HUES48 (cell line): ENCODE data around the gene OR2AG1.

Experiments used
- H3K27ac ChIP-seq: one replicate; pipeline ENCODE4 v1.7.0; 2013; ENCODE audit warnings: low read depth, low read length, inconsistent platforms
- H3K27me3 ChIP-seq: 2 replicates; pipeline ENCODE4 v1.6.1; 2013; ENCODE audit warnings: mild to moderate bottlenecking, low read length; ENCODE audit not compliant: control insufficient read depth, insufficient read depth
- H3K36me3 ChIP-seq: 2 replicates; pipeline ENCODE4 v1.6.1; 2013; ENCODE audit warnings: low read length; ENCODE audit not compliant: control insufficient read depth, insufficient read depth
- H3K4me1 ChIP-seq: 2 replicates; pipeline ENCODE4 v1.6.1; 2013; ENCODE audit warnings: mild to moderate bottlenecking, low read length; ENCODE audit not compliant: control insufficient read depth, insufficient read depth
- H3K4me3 ChIP-seq: 2 replicates; pipeline ENCODE4 v1.5.1; 2013; ENCODE audit warnings: mild to moderate bottlenecking, low read depth, low read length
- H3K9ac ChIP-seq: 2 replicates; pipeline ENCODE4 v1.6.1; 2013; ENCODE audit warnings: mild to moderate bottlenecking, low read depth, low read length, moderate library complexity
- H3K9me3 ChIP-seq: 2 replicates; pipeline ENCODE4 v1.6.1; 2013; ENCODE audit warnings: low read length; ENCODE audit not compliant: control insufficient read depth, insufficient read depth

The OR2AG1 gene

GRCh38 chr11:6834021-6834420 is 51.2 kb downstream of the OR2AG1 start:
- H3K27ac ChIP-seq, result no peak overlapping the region
- no peaks in the 10 kb centered on the region for H3K36me3 ChIP-seq
- no peaks in the 10 kb centered on the region for H3K27me3 ChIP-seq
- H3K9me3 ChIP-seq, result no peaks in the 10 kb centered on the region
- H3K4me3 ChIP-seq, result no peak overlapping the region
- H3K9ac ChIP-seq, result no peak overlapping the region
- H3K4me1 ChIP-seq, result no peaks in the 10 kb centered on the region
